A673 (cell line): ENCODE results near the gene JMJD6. TPM values are rescaled to one million over a fixed set of nuclear protein-coding genes. Genes with fewer than 3 reads are reported as not detected.

ENCODE experiments used
- BruUV-seq: library from RNA; stranded (reverse); fragments of 400-500 nt; replicated peaks from 2 replicates; lab custom pipeline; 2021; lab: Mats Ljungman, UMichigan
- CTCF ChIA-PET: fragments of 300-600 bp; sonication (Branson Sonifier 250); formaldehyde crosslinking; loops from one replicate; lab custom pipeline; 2022; ENCODE audit warnings: antibody characterized with exemption; lab: Charles Lee
- POLR2A ChIA-PET: fragments of 300-600 bp; sonication (Branson Sonifier 250); formaldehyde crosslinking; loops from one replicate; lab custom pipeline; 2022; ENCODE audit warnings: antibody characterized with exemption; ENCODE audit not compliant: low non-redundant PET; lab: Charles Lee
- DNase-seq: peaks from one replicate; pipeline ENCODE4 v3.0.0-alpha.2; 2015; ENCODE audit warnings: low spot score
- H3K27ac ChIP-seq: fragments of 200-600 bp; sonication (generic); 2 replicates; pipeline ENCODE4 v1.5.1; 2016; ENCODE audit warnings: mixed run types, low read depth, mild to moderate bottlenecking, mixed read lengths, antibody characterized with exemption, low read length; ENCODE audit not compliant: poor library complexity, severe bottlenecking
- H3K27me3 ChIP-seq: fragments of 200-600 bp; sonication (generic); replicated peaks from 2 replicates; pipeline ENCODE4 v1.6.1; 2017; ENCODE audit warnings: mixed run types, low read depth, mild to moderate bottlenecking, mixed read lengths, antibody characterized with exemption, low read length; ENCODE audit not compliant: insufficient read depth, poor library complexity
- H3K36me3 ChIP-seq: fragments of 200-600 bp; sonication (generic); 2 replicates; pipeline ENCODE4 v1.6.1; 2016; ENCODE audit warnings: mixed run types, mild to moderate bottlenecking, mixed read lengths, antibody characterized with exemption, low read length; ENCODE audit not compliant: insufficient read depth, poor library complexity, severe bottlenecking
- H3K4me1 ChIP-seq: fragments of 200-600 bp; sonication (generic); 2 replicates; pipeline ENCODE4 v1.6.1; 2017; ENCODE audit warnings: mixed run types, mild to moderate bottlenecking, mixed read lengths, antibody characterized with exemption, low read length; ENCODE audit not compliant: insufficient read depth, poor library complexity, severe bottlenecking
- H3K4me3 ChIP-seq: fragments of 200-600 bp; sonication (generic); 2 replicates; pipeline ENCODE4 v1.5.1; 2016; ENCODE audit warnings: low read depth, mixed run types, mild to moderate bottlenecking, mixed read lengths, low read length; ENCODE audit not compliant: poor library complexity, severe bottlenecking
- H3K9me3 ChIP-seq: fragments of 200-600 bp; sonication (generic); 2 replicates; pipeline ENCODE4 v1.6.1; 2016; ENCODE audit warnings: mixed run types, low read depth, mild to moderate bottlenecking, mixed read lengths, antibody characterized with exemption, low read length; ENCODE audit not compliant: poor library complexity, severe bottlenecking
- EZH2 ChIP-seq: fragments of 200-600 bp; sonication (generic); IDR thresholded peaks from 2 replicates; pipeline ENCODE4 v1.6.1; 2017; ENCODE audit warnings: borderline replicate concordance, low read depth, mild to moderate bottlenecking, mixed read lengths, antibody characterized with exemption, low read length; ENCODE audit not compliant: poor library complexity, severe bottlenecking
- intact Hi-C: fragments of 100-400 bp; cut with micrococcal nuclease; formaldehyde crosslinking; loops from one replicate; pipeline ENCODE4 v1.10.0; 2022; ENCODE audit not compliant: unreplicated experiment
- total RNA-seq: library from RNA; stranded (reverse); gene quantifications from 2 replicates; pipeline ENCODE4 v1.2.3, GENCODE V29; 2021
- TF ChIP-seq, protein P1 (sequence below): fragments of 300-800, 200-600 bp; sonication (generic); conservative IDR thresholded peaks from 2 replicates; pipeline ENCODE4 v1.5.1; 2017; ENCODE audit warnings: low read depth, mild to moderate bottlenecking, antibody characterized with exemption, low read length, moderate library complexity, mixed read lengths

Gene JMJD6
- total RNA-seq, 1 experiment from 2014 or later: 77.6 TPM

- intact Hi-C loops: no loop called here
- no peaks in the 10 kb centered on the region for H3K4me1 ChIP-seq
- peaks cover 6% of the 10 kb centered on the region for H3K36me3 ChIP-seq
- no peak overlapping the region for H3K4me3 ChIP-seq
- ChIA-PET CTCF (no interaction called here), POLR2A (no interaction called here)
- BruUV-seq: no TSS peak
- no peaks in the 10 kb centered on the region for H3K9me3 ChIP-seq
- DNase-seq: no peak
- TF ChIP-seq, protein P1, sequence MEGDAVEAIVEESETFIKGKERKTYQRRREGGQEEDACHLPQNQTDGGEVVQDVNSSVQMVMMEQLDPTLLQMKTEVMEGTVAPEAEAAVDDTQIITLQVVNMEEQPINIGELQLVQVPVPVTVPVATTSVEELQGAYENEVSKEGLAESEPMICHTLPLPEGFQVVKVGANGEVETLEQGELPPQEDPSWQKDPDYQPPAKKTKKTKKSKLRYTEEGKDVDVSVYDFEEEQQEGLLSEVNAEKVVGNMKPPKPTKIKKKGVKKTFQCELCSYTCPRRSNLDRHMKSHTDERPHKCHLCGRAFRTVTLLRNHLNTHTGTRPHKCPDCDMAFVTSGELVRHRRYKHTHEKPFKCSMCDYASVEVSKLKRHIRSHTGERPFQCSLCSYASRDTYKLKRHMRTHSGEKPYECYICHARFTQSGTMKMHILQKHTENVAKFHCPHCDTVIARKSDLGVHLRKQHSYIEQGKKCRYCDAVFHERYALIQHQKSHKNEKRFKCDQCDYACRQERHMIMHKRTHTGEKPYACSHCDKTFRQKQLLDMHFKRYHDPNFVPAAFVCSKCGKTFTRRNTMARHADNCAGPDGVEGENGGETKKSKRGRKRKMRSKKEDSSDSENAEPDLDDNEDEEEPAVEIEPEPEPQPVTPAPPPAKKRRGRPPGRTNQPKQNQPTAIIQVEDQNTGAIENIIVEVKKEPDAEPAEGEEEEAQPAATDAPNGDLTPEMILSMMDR: no peak
- no peak for TF ChIP-seq EZH2
- no peaks in the 10 kb centered on the region for H3K27me3 ChIP-seq
- H3K27ac ChIP-seq: no peak overlapping the region
These were observed 39.7 kb downstream of the JMJD6 start for GRCh38 chr17:76686538-76687297.

GRCh38 chr17:76685846-76686245, 40.6 kb downstream of the JMJD6 start:
- POLR2A ChIA-PET: no interaction called here
- Histone ChIP-seq H3K4me3 (no peak overlapping the region), H3K9me3 (no peaks in the 10 kb centered on the region), H3K27ac (no peak overlapping the region), H3K4me1 (no peaks in the 10 kb centered on the region), H3K36me3 (peaks cover 6% of the 10 kb centered on the region), H3K27me3 (no peaks in the 10 kb centered on the region)
- no TSS peak for BruUV-seq
- no peak for DNase-seq
- intact Hi-C loops: no loop called here
- CTCF ChIA-PET: no interaction called here
- TF ChIP-seq, protein P1: no peak
- no peak for TF ChIP-seq EZH2

- H3K4me1 ChIP-seq: no peaks in the 10 kb centered on the region
- H3K9me3 ChIP-seq: no peaks in the 10 kb centered on the region
- H3K4me3 ChIP-seq: no peak overlapping the region
- intact Hi-C loops: no loop called here
- CTCF ChIA-PET: no interaction called here
- peaks cover 6% of the 10 kb centered on the region for H3K36me3 ChIP-seq
- H3K27me3 ChIP-seq: no peaks in the 10 kb centered on the region
- BruUV-seq: no TSS peak
- H3K27ac ChIP-seq: no peak overlapping the region
- no peak for TF ChIP-seq EZH2
- TF ChIP-seq, protein P1: no peak
- no peak for DNase-seq
- POLR2A ChIA-PET: no interaction called here
These were observed 41.0 kb downstream of the JMJD6 start for GRCh38 chr17:76685366-76685765.
